Nephron progenitor cell (in vitro differentiated cells): ENCODE results near the gene COPA.

Experiments used
- DNase-seq: peaks from one replicate; pipeline ENCODE4 v3.0.0; 2021
- H3K27ac Mint-ChIP-seq: 2 replicates; pipeline ENCODE4 v1.8.0; 2021; ENCODE audit warnings: mild to moderate bottlenecking, moderate library complexity, mixed read lengths
- H3K27me3 Mint-ChIP-seq: 2 replicates; pipeline ENCODE4 v1.8.0; 2021; ENCODE audit warnings: mild to moderate bottlenecking, low read depth, mixed read lengths; ENCODE audit not compliant: poor library complexity
- H3K36me3 Mint-ChIP-seq: 2 replicates; pipeline ENCODE4 v1.8.0; 2021; ENCODE audit warnings: low read depth, mixed read lengths
- H3K4me1 Mint-ChIP-seq: 2 replicates; pipeline ENCODE4 v1.8.0; 2021; ENCODE audit warnings: mixed read lengths
- H3K4me3 Mint-ChIP-seq: 2 replicates; pipeline ENCODE4 v1.8.0; 2021; ENCODE audit warnings: mild to moderate bottlenecking, moderate library complexity, mixed read lengths
- H3K9me3 Mint-ChIP-seq: 2 replicates; pipeline ENCODE4 v1.8.0; 2021; ENCODE audit warnings: mild to moderate bottlenecking, moderate library complexity, mixed read lengths
- CTCF ChIP-seq: fragments of 200-600 bp; sonication (generic); IDR thresholded peaks from 2 replicates; pipeline ENCODE4 v1.5.0; 2021; ENCODE audit warnings: antibody characterized with exemption

COPA gene

GRCh38 chr1:160344241-160344640 lies 1.2 kb upstream of the COPA start:
- Mint-ChIP-seq H3K4me1 (peaks cover 39% of the 10 kb centered on the region), H3K4me3 (peak overlapping the region; percentile 99), H3K27me3 (peaks cover 3% of the 10 kb centered on the region), H3K9me3 (no peaks in the 10 kb centered on the region), H3K27ac (peak overlapping the region; percentile 43), H3K36me3 (peaks cover 20% of the 10 kb centered on the region)
- DNase-seq, result no peak
- no peak for TF ChIP-seq CTCF

- peaks cover 39% of the 10 kb centered on the region for H3K4me1 Mint-ChIP-seq
- no peaks in the 10 kb centered on the region for H3K9me3 Mint-ChIP-seq
- peaks cover 29% of the 10 kb centered on the region for H3K36me3 Mint-ChIP-seq
- DNase-seq, result no peak
- H3K27me3 Mint-ChIP-seq, result peaks cover 3% of the 10 kb centered on the region
- H3K4me3 Mint-ChIP-seq, result peak overlapping the region; percentile 99
- H3K27ac Mint-ChIP-seq, result peak overlapping the region; percentile 99
- TF ChIP-seq CTCF, result no peak
Observed at GRCh38 chr1:160342526-160342925, 524 bp downstream of the COPA start.

GRCh38 chr1:160340866-160341265 lies 2.2 kb downstream of the COPA start:
- peaks cover 39% of the 10 kb centered on the region for H3K4me1 Mint-ChIP-seq
- DNase-seq, result no peak
- H3K27me3 Mint-ChIP-seq, result peaks cover 3% of the 10 kb centered on the region
- peaks cover 28% of the 10 kb centered on the region for H3K36me3 Mint-ChIP-seq
- H3K9me3 Mint-ChIP-seq, result no peaks in the 10 kb centered on the region
- H3K4me3 Mint-ChIP-seq, result peak overlapping the region; percentile 99
- TF ChIP-seq CTCF, result no peak
- H3K27ac Mint-ChIP-seq, result no peak overlapping the region

GRCh38 chr1:160340146-160340545 lies 2.9 kb downstream of the COPA start:
- no peak overlapping the region for H3K27ac Mint-ChIP-seq
- peaks cover under 1% of the 10 kb centered on the region for H3K27me3 Mint-ChIP-seq

GRCh38 chr1:160338580-160338979 lies 4.5 kb downstream of the COPA start:
- Mint-ChIP-seq H3K27ac (no peak overlapping the region), H3K27me3 (no peaks in the 10 kb centered on the region), H3K36me3 (peaks cover 38% of the 10 kb centered on the region), H3K4me1 (peaks cover 28% of the 10 kb centered on the region), H3K4me3 (no peak overlapping the region), H3K9me3 (no peaks in the 10 kb centered on the region)
- DNase-seq, result no peak
- TF ChIP-seq CTCF, result no peak

More at GRCh38 chr1:160340146-160340545, 2.9 kb downstream of the COPA start:
- Mint-ChIP-seq H3K9me3 (no peaks in the 10 kb centered on the region), H3K4me3 (no peak overlapping the region), H3K36me3 (peaks cover 28% of the 10 kb centered on the region), H3K4me1 (peaks cover 39% of the 10 kb centered on the region)
- DNase-seq, result no peak
- TF ChIP-seq CTCF, result no peak

- H3K36me3 Mint-ChIP-seq, result peaks cover 50% of the 10 kb centered on the region
- no peak for TF ChIP-seq CTCF
- H3K27ac Mint-ChIP-seq, result no peak overlapping the region
- no peak overlapping the region for H3K4me3 Mint-ChIP-seq
- H3K27me3 Mint-ChIP-seq, result no peaks in the 10 kb centered on the region
- no peak for DNase-seq
- H3K9me3 Mint-ChIP-seq, result no peaks in the 10 kb centered on the region
- no peaks in the 10 kb centered on the region for H3K4me1 Mint-ChIP-seq
Observed at GRCh38 chr1:160332516-160332915, 10.5 kb downstream of the COPA start.
